ENCODE measurements around the gene POLR2H.

The POLR2H gene

DNA sequence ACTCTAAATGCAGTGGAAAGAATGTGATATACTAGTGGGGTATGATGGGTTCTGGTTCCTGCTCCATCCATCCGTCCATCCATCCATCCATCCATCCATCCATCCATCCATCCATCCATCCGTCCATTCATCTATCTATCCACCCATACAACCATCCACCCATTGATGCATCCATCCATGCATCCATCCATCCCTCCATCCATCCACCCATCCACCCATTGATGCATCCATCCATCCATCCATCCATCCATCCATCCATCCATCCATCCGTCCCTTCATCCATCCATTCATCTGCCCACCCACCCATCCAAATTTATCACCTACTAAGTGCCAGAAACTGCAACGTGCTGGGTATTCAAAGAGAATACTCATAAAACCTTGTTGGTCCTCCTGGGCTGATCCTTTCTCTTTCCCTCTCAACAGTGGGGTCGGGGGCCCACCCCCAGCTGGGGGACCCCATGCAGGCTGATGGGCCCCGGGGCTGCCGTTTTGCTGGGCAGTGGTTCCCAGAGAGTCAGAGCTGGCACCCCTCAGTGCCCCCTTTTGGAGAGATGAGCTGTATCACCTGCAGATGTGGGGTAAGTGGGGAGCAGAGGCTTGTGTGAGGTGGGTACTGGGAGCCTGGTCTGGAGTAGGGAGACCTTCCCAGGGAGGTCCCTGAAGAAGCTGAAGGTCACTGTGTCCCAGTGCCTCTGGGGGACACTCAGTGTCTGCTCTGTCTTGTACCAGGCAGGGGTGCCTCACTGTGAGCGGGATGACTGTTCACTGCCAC lies 26.8 kb downstream of the POLR2H start:
- H3K27me3 ChIP-seq (ENCODE audit: control insufficient read depth, insufficient read depth, low read length, poor library complexity, severe bottlenecking): no peaks in the 10 kb centered on the region
- no peaks in the 10 kb centered on the region for H3K4me1 ChIP-seq (ENCODE audit: control insufficient read depth, insufficient read depth, low read length)
- no peak overlapping the region for H3K27ac ChIP-seq (ENCODE audit: insufficient read depth, low read depth, low read length, poor library complexity, severe bottlenecking)
- H3K4me3 ChIP-seq (ENCODE audit: insufficient read depth, low read depth, low read length): no peak overlapping the region
- no peaks in the 10 kb centered on the region for H3K36me3 ChIP-seq (ENCODE audit: control insufficient read depth, insufficient read depth, low read length)
- H3K9me3 ChIP-seq (ENCODE audit: control insufficient read depth, low read length): no peaks in the 10 kb centered on the region
- WGBS, 2 experiments: 85 to 89% methylated on average over 8 of the region's 8 CpGs

DNA sequence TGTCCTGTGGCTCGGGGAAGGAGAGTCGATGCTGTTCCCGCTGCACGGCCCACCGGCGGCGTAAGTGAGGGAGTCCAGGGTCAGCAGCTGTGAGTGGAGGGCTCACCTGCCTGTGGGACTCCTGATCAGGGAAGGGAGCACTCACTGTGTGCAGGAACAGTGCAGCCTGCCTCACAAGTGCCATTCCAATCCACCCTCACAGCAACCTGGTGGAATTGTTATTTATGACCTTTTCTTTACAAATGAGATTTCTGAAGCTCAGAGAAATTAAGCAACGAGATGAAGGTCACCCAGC lies 27.4 kb downstream of the POLR2H start:
- Histone ChIP-seq H3K4me1 (ENCODE audit: control insufficient read depth, insufficient read depth, low read length) (no peaks in the 10 kb centered on the region), H3K36me3 (ENCODE audit: control insufficient read depth, insufficient read depth, low read length) (no peaks in the 10 kb centered on the region)
- 88 to 89% methylated on average over 8 of the region's 8 CpGs for WGBS, 2 experiments

DNA sequence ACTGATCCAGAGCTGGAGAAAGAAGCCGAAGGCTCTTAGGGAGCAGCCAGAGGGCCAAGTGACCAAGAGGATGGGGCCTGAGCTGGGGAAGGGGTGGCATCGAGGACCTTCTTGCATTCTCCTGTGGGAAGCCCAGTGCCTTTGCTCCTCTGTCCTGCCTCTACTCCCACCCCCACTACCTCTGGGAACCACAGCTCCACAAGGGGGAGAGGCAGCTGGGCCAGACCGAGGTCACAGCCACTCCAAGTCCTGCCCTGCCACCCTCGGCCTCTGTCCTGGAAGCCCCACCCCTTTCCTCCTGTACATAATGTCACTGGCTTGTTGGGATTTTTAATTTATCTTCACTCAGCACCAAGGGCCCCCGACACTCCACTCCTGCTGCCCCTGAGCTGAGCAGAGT lies 27.9 kb downstream of the POLR2H start:
- Histone ChIP-seq H3K27ac (ENCODE audit: insufficient read depth, low read depth, low read length, poor library complexity, severe bottlenecking) (no peak overlapping the region), H3K9me3 (ENCODE audit: control insufficient read depth, low read length) (no peaks in the 10 kb centered on the region), H3K27me3 (ENCODE audit: control insufficient read depth, insufficient read depth, low read length, poor library complexity, severe bottlenecking) (no peaks in the 10 kb centered on the region), H3K4me1 (ENCODE audit: control insufficient read depth, insufficient read depth, low read length) (no peaks in the 10 kb centered on the region), H3K36me3 (ENCODE audit: control insufficient read depth, insufficient read depth, low read length) (no peaks in the 10 kb centered on the region), H3K4me3 (ENCODE audit: insufficient read depth, low read depth, low read length) (no peak overlapping the region)
- 69 to 70% methylated on average over 5 of the region's 5 CpGs for WGBS, 2 experiments

More for the DNA sequence above, 27.4 kb downstream of the POLR2H start:
- Histone ChIP-seq H3K27ac (ENCODE audit: insufficient read depth, low read depth, low read length, poor library complexity, severe bottlenecking) (no peak overlapping the region), H3K9me3 (ENCODE audit: control insufficient read depth, low read length) (no peaks in the 10 kb centered on the region), H3K27me3 (ENCODE audit: control insufficient read depth, insufficient read depth, low read length, poor library complexity, severe bottlenecking) (no peaks in the 10 kb centered on the region), H3K4me3 (ENCODE audit: insufficient read depth, low read depth, low read length) (no peak overlapping the region)

DNA sequence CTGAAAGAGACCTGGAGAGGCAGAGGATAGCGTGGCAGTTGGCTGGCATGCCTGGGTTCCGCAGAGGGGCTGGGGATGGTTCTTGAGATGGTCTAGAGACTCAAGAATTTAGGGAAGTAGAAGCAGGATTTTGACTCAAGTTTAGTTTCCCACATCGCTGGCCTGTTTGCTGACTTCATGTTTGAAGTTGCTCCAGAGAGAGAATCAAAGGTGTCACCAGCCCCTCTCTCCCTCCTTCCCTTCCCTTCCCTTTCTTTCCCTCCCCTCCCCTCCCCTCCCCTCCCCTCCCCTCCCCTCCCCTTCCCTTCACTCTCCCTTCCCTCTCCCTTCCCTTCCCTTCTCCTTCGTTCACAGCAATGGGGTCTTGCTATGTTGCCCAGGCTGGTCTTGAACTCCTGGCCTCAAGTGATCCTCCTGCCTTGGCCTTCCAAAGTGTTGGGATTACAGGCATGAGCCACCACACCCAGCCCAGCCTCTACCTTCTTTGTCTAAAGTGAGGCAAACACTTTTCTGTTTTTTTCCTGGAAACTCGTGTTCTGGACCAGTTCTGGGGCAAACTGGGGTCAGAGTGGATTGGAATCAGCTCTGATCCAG lies 28.5 kb downstream of the POLR2H start:
- Histone ChIP-seq H3K4me3 (ENCODE audit: insufficient read depth, low read depth, low read length) (no peak overlapping the region), H3K27ac (ENCODE audit: insufficient read depth, low read depth, low read length, poor library complexity, severe bottlenecking) (no peak overlapping the region), H3K36me3 (ENCODE audit: control insufficient read depth, insufficient read depth, low read length) (no peaks in the 10 kb centered on the region), H3K9me3 (ENCODE audit: control insufficient read depth, low read length) (no peaks in the 10 kb centered on the region), H3K4me1 (ENCODE audit: control insufficient read depth, insufficient read depth, low read length) (no peaks in the 10 kb centered on the region), H3K27me3 (ENCODE audit: control insufficient read depth, insufficient read depth, low read length, poor library complexity, severe bottlenecking) (no peaks in the 10 kb centered on the region)
- 87 to 90% methylated on average over 5 of the region's 5 CpGs for WGBS, 2 experiments

DNA sequence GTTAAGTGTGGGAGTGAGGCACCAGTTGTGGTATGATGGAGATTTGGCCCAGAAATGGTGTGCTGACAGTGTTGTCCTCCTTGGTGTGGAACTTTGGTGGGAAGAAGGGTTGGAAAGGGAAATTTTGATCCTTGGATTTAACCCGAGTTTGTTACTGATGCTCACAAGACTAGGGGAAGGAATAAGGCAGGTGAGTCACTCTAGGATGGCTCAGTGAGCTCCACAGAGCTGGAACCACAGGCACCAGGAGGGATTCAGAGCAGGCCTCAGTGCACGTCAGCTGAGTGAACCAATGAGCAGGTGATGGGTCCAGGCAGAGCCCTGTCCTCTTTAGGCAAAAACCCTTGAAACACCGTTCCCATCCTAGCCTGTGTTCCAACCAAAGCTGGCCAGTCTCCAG lies 29.8 kb downstream of the POLR2H start:
- no peaks in the 10 kb centered on the region for H3K36me3 ChIP-seq (ENCODE audit: control insufficient read depth, insufficient read depth, low read length)
- 89 to 91% methylated on average over 3 of the region's 3 CpGs for WGBS, 2 experiments
- H3K4me3 ChIP-seq (ENCODE audit: insufficient read depth, low read depth, low read length): no peak overlapping the region
- H3K4me1 ChIP-seq (ENCODE audit: control insufficient read depth, insufficient read depth, low read length): no peaks in the 10 kb centered on the region
- no peak overlapping the region for H3K27ac ChIP-seq (ENCODE audit: insufficient read depth, low read depth, low read length, poor library complexity, severe bottlenecking)
- no peaks in the 10 kb centered on the region for H3K27me3 ChIP-seq (ENCODE audit: control insufficient read depth, insufficient read depth, low read length, poor library complexity, severe bottlenecking)
- H3K9me3 ChIP-seq (ENCODE audit: control insufficient read depth, low read length): no peaks in the 10 kb centered on the region

DNA sequence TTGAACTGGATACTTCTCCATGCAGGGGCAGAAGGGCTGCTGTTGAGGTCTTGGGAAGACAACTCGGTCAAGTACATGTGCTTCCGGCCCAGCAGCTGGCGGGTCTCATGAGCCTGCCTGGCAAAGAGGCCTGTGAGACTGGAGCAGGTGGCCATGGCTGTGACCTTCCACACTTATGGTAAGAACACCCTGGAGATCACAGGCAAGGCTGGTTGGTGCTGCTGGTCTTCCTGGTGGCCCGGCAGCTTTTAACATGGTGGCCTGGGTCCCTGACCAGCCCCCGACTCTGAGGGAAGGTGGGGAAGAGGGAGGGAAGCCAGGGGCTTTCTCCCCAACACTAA lies 33.8 kb downstream of the POLR2H start:
- 90 to 93% methylated on average over 4 of the region's 5 CpGs for WGBS, 2 experiments
- Histone ChIP-seq H3K4me1 (ENCODE audit: control insufficient read depth, insufficient read depth, low read length) (no peaks in the 10 kb centered on the region), H3K4me3 (ENCODE audit: insufficient read depth, low read depth, low read length) (no peak overlapping the region), H3K9me3 (ENCODE audit: control insufficient read depth, low read length) (no peaks in the 10 kb centered on the region), H3K27ac (ENCODE audit: insufficient read depth, low read depth, low read length, poor library complexity, severe bottlenecking) (no peak overlapping the region), H3K27me3 (ENCODE audit: control insufficient read depth, insufficient read depth, low read length, poor library complexity, severe bottlenecking) (no peaks in the 10 kb centered on the region), H3K36me3 (ENCODE audit: control insufficient read depth, insufficient read depth, low read length) (no peaks in the 10 kb centered on the region)

DNA sequence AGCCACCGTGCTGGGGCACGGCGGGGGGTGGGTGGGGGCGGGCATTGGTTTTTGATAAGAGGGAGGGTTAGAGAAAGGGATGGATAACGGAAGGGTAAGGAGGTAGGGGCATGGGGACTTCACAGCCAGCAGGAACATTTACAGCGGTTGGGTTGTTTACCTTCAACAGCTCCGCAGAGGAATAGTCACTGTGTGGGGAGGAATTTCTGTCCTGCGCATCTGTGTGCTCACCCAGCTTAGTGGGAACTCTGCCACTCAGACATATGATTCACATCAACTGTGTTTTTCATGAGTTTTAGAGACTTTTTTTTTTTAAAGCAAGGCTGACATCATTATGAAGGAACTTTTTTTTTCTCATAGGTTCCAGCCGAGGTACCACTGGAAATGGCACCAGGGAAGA lies 37.9 kb downstream of the POLR2H start:
- H3K27ac ChIP-seq (ENCODE audit: insufficient read depth, low read depth, low read length, poor library complexity, severe bottlenecking): no peak overlapping the region
- H3K4me3 ChIP-seq (ENCODE audit: insufficient read depth, low read depth, low read length): no peak overlapping the region
- H3K4me1 ChIP-seq (ENCODE audit: control insufficient read depth, insufficient read depth, low read length): no peaks in the 10 kb centered on the region
- H3K27me3 ChIP-seq (ENCODE audit: control insufficient read depth, insufficient read depth, low read length, poor library complexity, severe bottlenecking): no peaks in the 10 kb centered on the region
- no peaks in the 10 kb centered on the region for H3K36me3 ChIP-seq (ENCODE audit: control insufficient read depth, insufficient read depth, low read length)
- H3K9me3 ChIP-seq (ENCODE audit: control insufficient read depth, low read length): no peaks in the 10 kb centered on the region
- WGBS, 2 experiments: 10 to 14% methylated on average over 9 of the region's 9 CpGs

DNA sequence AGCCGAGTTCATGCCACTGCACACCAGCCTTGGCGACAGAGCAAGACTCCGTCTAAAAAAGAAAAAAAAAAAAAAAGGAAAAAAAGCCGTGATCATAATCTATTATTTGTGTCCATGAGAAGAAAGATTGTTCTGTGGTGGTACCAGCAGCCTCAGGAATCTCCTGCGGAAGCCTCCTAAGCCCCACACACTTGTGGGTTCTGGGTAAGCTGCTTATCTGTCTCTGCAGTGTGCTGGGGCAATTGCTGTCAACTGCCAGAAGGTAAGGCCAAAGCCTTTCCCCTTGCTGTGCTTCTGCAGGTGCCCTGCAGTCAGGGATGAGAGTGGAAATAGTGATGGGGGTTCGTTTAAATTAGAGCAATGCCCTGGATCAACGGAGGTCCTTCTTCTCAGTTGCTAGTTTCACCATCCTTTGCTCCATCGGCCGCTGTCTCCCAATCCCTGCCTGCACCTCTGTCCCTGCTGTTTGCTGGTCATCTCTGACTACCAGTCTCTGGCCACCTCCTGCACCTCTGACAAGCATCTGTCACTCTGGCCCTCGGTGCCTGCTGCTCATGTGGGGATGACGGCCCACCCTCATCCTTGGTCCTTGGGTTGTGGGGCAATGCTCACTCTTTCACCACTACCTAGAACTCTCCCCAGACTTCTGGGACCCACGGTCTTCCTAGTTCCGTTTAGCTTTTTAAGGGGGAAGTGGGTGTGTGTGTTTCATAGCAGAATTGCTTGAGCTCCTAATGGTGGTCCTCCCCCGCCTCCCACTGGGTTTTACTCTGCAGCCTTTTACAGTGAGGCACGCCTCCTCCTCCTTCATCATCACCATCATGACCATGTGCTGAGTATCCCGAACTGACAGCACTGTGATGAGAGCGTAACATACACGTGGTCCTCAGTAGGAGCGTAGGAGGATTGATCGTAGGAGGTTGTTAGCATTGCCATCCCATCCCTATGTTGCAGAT lies 43.8 kb downstream of the POLR2H start:
- Histone ChIP-seq H3K36me3 (ENCODE audit: control insufficient read depth, insufficient read depth, low read length) (no peaks in the 10 kb centered on the region), H3K27me3 (ENCODE audit: control insufficient read depth, insufficient read depth, low read length, poor library complexity, severe bottlenecking) (no peaks in the 10 kb centered on the region), H3K4me3 (ENCODE audit: insufficient read depth, low read depth, low read length) (no peak overlapping the region), H3K27ac (ENCODE audit: insufficient read depth, low read depth, low read length, poor library complexity, severe bottlenecking) (no peak overlapping the region), H3K4me1 (ENCODE audit: control insufficient read depth, insufficient read depth, low read length) (no peaks in the 10 kb centered on the region), H3K9me3 (ENCODE audit: control insufficient read depth, low read length) (no peaks in the 10 kb centered on the region)
- 88 to 91% methylated on average over 20 of the region's 20 CpGs for WGBS, 2 experiments

DNA sequence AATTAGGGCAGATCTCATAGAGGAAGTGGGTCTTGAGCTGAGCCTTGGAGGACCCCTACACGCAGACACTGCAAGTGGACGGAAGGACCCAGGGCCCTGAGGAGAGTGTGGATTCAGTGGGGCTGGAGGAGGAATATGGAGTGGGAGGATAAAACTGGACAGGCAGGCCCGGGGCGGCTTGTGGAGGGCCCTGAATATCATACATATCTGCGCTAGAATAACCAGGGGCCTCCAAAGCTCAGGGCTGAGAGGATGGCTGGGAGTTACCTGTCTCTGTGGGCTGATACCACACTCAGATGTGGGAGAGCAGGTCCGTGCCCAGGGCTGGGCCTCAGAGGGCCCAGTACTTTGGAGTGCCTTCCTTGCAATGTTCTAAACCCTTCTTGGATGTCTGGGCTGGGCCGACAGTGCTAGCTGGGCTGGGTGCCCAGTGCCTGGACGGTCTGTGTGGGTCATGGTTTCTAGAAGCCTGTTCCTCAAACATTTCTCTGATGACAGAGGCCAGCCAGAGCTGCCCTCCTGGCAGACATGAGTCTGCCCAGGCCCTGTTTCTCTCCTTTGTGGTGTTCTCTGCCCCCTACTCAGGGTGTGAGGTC lies 47.9 kb downstream of the POLR2H start:
- H3K36me3 ChIP-seq (ENCODE audit: control insufficient read depth, insufficient read depth, low read length): no peaks in the 10 kb centered on the region
- H3K4me3 ChIP-seq (ENCODE audit: insufficient read depth, low read depth, low read length): no peak overlapping the region
- WGBS, 2 experiments: 95% methylated on average over 8 of the region's 8 CpGs
- H3K9me3 ChIP-seq (ENCODE audit: control insufficient read depth, low read length): no peaks in the 10 kb centered on the region
- no peak overlapping the region for H3K27ac ChIP-seq (ENCODE audit: insufficient read depth, low read depth, low read length, poor library complexity, severe bottlenecking)
- H3K27me3 ChIP-seq (ENCODE audit: control insufficient read depth, insufficient read depth, low read length, poor library complexity, severe bottlenecking): no peaks in the 10 kb centered on the region
- no peaks in the 10 kb centered on the region for H3K4me1 ChIP-seq (ENCODE audit: control insufficient read depth, insufficient read depth, low read length)

DNA sequence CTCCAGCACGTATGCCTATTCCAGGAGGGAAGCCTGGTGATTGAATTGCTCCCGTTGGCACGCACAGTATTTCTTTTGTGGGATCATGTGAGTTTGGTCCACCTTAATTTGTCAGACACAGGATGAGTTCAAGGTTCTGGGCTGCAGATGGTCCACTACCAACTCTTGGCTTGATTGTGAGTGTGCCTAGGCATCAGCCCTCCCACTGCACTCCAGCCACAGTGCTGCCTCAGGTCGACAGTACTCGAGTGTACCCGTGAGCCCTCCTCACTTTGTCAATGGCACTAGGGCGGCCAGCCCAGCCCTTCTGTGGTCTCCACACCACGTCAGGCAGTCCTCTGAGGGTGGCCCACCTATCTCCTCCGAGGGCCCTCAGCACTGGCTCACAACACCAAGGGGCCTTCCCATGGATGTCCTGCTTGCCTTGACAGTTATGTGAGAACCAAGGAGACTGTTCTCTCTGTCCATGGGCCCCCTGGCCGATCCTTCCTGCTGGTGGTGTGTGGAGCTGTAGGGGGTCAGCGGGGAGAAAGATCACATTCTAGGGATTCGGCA lies 48.5 kb downstream of the POLR2H start:
- H3K4me1 ChIP-seq (ENCODE audit: control insufficient read depth, insufficient read depth, low read length): no peaks in the 10 kb centered on the region
- 92 to 94% methylated on average over 12 of the region's 12 CpGs for whole genome bisulfite sequencing, 2 experiments
- no peak overlapping the region for H3K27ac ChIP-seq (ENCODE audit: insufficient read depth, low read depth, low read length, poor library complexity, severe bottlenecking)
- no peaks in the 10 kb centered on the region for H3K27me3 ChIP-seq (ENCODE audit: control insufficient read depth, insufficient read depth, low read length, poor library complexity, severe bottlenecking)
- no peaks in the 10 kb centered on the region for H3K36me3 ChIP-seq (ENCODE audit: control insufficient read depth, insufficient read depth, low read length)
- H3K9me3 ChIP-seq (ENCODE audit: control insufficient read depth, low read length): no peaks in the 10 kb centered on the region
- no peak overlapping the region for H3K4me3 ChIP-seq (ENCODE audit: insufficient read depth, low read depth, low read length)

Data from ectodermal cell (in vitro differentiated cells).